ENCODE results near the gene ELMO1.
A peak's percentile ranks its signal among the peaks of the same experiment; 100 is the strongest.

Gene ELMO1

DNA sequence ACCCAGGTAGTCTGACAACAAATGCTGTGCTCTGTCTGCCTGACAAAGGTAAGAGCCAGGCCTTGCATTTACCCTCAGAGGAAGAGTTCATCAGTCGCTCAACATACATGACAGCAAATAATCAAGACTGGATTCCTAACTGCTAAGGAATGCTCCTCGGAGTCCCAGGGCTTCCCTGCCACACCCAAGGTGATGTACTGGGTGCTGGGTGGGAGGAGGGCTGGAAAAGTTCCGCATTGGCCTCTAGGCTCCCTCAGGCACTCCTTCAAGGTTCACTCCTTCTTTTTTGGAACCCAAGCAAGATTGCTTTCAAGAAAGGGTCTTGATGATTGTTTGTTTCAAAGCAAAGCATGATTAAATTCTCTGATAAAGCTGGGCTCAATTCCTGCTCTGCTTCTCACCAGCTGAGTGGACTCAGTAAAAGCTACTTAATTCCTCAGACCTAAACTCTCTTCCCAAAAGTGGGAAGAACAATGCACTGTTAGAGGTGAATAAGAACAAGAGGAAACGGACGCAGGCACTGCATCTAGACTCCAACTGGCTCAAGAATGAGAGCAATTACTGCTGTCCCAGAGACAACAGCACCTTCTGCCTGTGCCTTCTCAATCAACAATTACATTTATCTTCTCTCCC, 173.5 kb downstream of the ELMO1 start:
- DNase-seq: no peak
- ChIA-PET CTCF (interaction anchor here (1.1 to 1.4 kb wide), 2 partner anchors 9 to 14 kb away, joined by 3 to 7 read pairs; no protein-coding TSS in a partner anchor), POLR2A (no interaction called here)
- peaks cover 4 to 41% (median 24%) of the 10 kb centered on the region in 4 experiments for H3K36me3 ChIP-seq (ENCODE audit: control insufficient read depth in 4 of 4, insufficient read depth in 4 of 4, low read length in 3 of 4)
- H3K4me3 ChIP-seq (ENCODE audit: control insufficient read depth in 1 of 7, extremely low read depth in 1 of 7, insufficient read depth in 4 of 7, low read depth in 2 of 7, low read length in 6 of 7): no peak overlapping the region
- H3K27me3 ChIP-seq (replicated peaks in 2 of 5; ENCODE audit: control insufficient read depth in 4 of 5, insufficient read depth in 5 of 5, low read length in 4 of 5): no peaks in the 10 kb centered on the region
- peaks cover 0 to 20% (median 4%) of the 10 kb centered on the region in 4 experiments for H3K4me1 ChIP-seq (ENCODE audit: control extremely low read depth in 1 of 4, control insufficient read depth in 4 of 4, insufficient read depth in 4 of 4, low read length in 3 of 4)
- H3K9me3 ChIP-seq (ENCODE audit: control extremely low read depth in 1 of 5, control insufficient read depth in 4 of 5, insufficient read depth in 2 of 5, low read depth in 1 of 5, low read length in 4 of 5): no peaks in the 10 kb centered on the region
- WGBS (ENCODE audit: insufficient coverage): 100% methylated on average over 3 of the region's 5 CpGs
- H3K27ac ChIP-seq (ENCODE audit: insufficient read depth in 1 of 2, low read depth in 1 of 2, low read length in 2 of 2, poor library complexity in 1 of 2, severe bottlenecking in 2 of 2): no peak overlapping the region

DNA sequence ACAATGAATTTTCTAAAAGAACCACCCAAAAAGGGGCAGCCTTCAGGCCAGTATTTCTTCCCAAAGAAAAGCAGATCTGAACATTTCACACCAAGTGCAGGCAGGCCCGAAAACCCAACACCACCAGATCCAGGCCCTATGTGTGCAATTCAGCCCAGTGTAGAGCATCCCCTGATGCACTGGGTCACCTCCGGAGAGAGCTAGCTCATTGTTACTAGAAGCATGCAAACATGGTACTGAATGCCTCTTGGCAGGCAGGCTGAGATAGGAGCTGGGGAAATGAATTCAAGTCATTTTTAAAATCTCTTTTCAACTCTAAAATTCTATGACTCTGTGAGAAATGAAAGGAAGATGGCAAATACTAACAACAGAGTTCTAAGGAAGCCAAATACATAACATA, 174.8 kb downstream of the ELMO1 start:
- ChIA-PET CTCF (interaction anchor here (1.0 to 1.4 kb wide), 2 partner anchors 9 to 11 kb away, joined by 3 read pairs; no protein-coding TSS in a partner anchor), POLR2A (no interaction called here)
- peaks cover 7 to 48% (median 27%) of the 10 kb centered on the region in 4 experiments for H3K36me3 ChIP-seq (ENCODE audit: control insufficient read depth in 4 of 4, insufficient read depth in 4 of 4, low read length in 3 of 4)
- no peak overlapping the region for H3K27ac ChIP-seq (ENCODE audit: insufficient read depth in 1 of 2, low read depth in 1 of 2, low read length in 2 of 2, poor library complexity in 1 of 2, severe bottlenecking in 2 of 2)
- 100% methylated on average over 2 of the region's 2 CpGs for WGBS (ENCODE audit: insufficient coverage)
- no peak for DNase-seq
- H3K4me1 ChIP-seq (ENCODE audit: control extremely low read depth in 1 of 4, control insufficient read depth in 4 of 4, insufficient read depth in 4 of 4, low read length in 3 of 4): peaks cover 0 to 20% (median 4%) of the 10 kb centered on the region in 4 experiments
- no peaks in the 10 kb centered on the region for H3K9me3 ChIP-seq (ENCODE audit: control extremely low read depth in 1 of 5, control insufficient read depth in 4 of 5, insufficient read depth in 2 of 5, low read depth in 1 of 5, low read length in 4 of 5)
- H3K4me3 ChIP-seq (ENCODE audit: control insufficient read depth in 1 of 7, extremely low read depth in 1 of 7, insufficient read depth in 4 of 7, low read depth in 2 of 7, low read length in 6 of 7): no peak overlapping the region
- H3K27me3 ChIP-seq (replicated peaks in 2 of 5; ENCODE audit: control insufficient read depth in 4 of 5, insufficient read depth in 5 of 5, low read length in 4 of 5): no peaks in the 10 kb centered on the region

GRCh38 chr7:37269711-37270508, 178.8 kb downstream of the ELMO1 start:
- H3K4me3 ChIP-seq (ENCODE audit: control insufficient read depth in 1 of 7, extremely low read depth in 1 of 7, insufficient read depth in 4 of 7, low read depth in 2 of 7, low read length in 6 of 7): no peak overlapping the region
- no peak overlapping the region for H3K27ac ChIP-seq (ENCODE audit: insufficient read depth in 1 of 2, low read depth in 1 of 2, low read length in 2 of 2, poor library complexity in 1 of 2, severe bottlenecking in 2 of 2)
- H3K36me3 ChIP-seq (ENCODE audit: control insufficient read depth in 4 of 4, insufficient read depth in 4 of 4, low read length in 3 of 4): peaks cover 9 to 47% (median 27%) of the 10 kb centered on the region in 4 experiments
- CTCF ChIA-PET: interaction anchor here (0.9 to 5.0 kb wide), 7 partner anchors 8 to 84 kb away, joined by 3 to 26 read pairs (median 4); no protein-coding TSS in a partner anchor
- H3K27me3 ChIP-seq (replicated peaks in 2 of 5; ENCODE audit: control insufficient read depth in 4 of 5, insufficient read depth in 5 of 5, low read length in 4 of 5): no peaks in the 10 kb centered on the region
- H3K9me3 ChIP-seq (ENCODE audit: control extremely low read depth in 1 of 5, control insufficient read depth in 4 of 5, insufficient read depth in 2 of 5, low read depth in 1 of 5, low read length in 4 of 5): no peaks in the 10 kb centered on the region
- DNase-seq: no peak
- WGBS (ENCODE audit: insufficient coverage): 91% methylated on average over 5 of the region's 6 CpGs
- POLR2A ChIA-PET: no interaction called here
- H3K4me1 ChIP-seq (ENCODE audit: control extremely low read depth in 1 of 4, control insufficient read depth in 4 of 4, insufficient read depth in 4 of 4, low read length in 3 of 4): peaks cover 8 to 18% (median 15%) of the 10 kb centered on the region in 4 experiments

DNA sequence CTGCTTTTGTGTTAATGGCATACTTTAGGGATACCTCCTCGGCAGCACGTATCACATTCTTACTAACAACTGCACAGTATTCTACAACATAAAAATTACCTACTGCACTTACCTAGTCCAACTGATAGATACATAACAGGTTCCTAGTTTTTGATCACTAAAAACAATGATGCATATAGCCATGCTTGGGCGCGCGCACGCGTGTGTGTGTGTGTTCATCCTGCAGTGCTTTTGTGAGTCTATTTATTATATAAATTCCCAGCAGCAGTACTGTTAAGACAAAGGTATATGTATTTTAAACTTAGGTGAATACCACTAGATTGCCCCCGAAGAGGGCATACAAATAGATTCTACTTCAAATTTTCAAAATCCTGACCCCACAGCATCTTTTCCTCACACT, 181.4 kb downstream of the ELMO1 start:
- ChIA-PET CTCF (interaction anchor here (1.5 to 2.9 kb wide), 2 partner anchors 12 to 32 kb away, joined by 5 to 16 read pairs; no protein-coding TSS in a partner anchor), POLR2A (no interaction called here)
- no peaks in the 10 kb centered on the region for H3K9me3 ChIP-seq (ENCODE audit: control extremely low read depth in 1 of 5, control insufficient read depth in 4 of 5, insufficient read depth in 2 of 5, low read depth in 1 of 5, low read length in 4 of 5)
- no peaks in the 10 kb centered on the region for H3K27me3 ChIP-seq (replicated peaks in 2 of 5; ENCODE audit: control insufficient read depth in 4 of 5, insufficient read depth in 5 of 5, low read length in 4 of 5)
- H3K36me3 ChIP-seq (ENCODE audit: control insufficient read depth in 4 of 4, insufficient read depth in 4 of 4, low read length in 3 of 4): peaks cover 11 to 50% (median 31%) of the 10 kb centered on the region in 4 experiments
- H3K27ac ChIP-seq (ENCODE audit: insufficient read depth in 1 of 2, low read depth in 1 of 2, low read length in 2 of 2, poor library complexity in 1 of 2, severe bottlenecking in 2 of 2): no peak overlapping the region
- peak in 1 of 3 donors; percentile 25 for DNase-seq
- H3K4me1 ChIP-seq (ENCODE audit: control extremely low read depth in 1 of 4, control insufficient read depth in 4 of 4, insufficient read depth in 4 of 4, low read length in 3 of 4): peaks cover 13 to 26% (median 24%) of the 10 kb centered on the region in 4 experiments
- WGBS (ENCODE audit: insufficient coverage): 70% methylated on average over 2 of the region's 8 CpGs
- H3K4me3 ChIP-seq (ENCODE audit: control insufficient read depth in 1 of 7, extremely low read depth in 1 of 7, insufficient read depth in 4 of 7, low read depth in 2 of 7, low read length in 6 of 7): no peak overlapping the region

DNA sequence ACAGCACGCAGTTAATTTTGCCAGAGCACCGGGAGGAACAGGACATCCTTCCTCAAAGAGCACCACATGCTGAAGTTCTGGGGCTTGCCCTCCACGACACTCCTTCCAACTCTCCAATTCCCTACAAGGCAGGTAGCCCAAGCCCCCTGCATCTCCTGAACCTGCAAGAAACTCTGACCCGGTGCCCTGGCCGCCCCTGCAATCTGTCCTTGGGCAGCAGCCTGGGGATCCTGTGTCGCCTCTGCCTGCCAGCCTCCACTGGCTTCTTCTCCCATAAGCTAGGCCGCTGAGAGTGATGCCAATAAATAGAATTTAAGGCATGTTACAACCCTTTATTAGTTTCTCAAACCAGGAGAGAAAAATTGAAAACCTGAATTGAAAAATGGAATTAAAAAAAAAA, 182.8 kb downstream of the ELMO1 start:
- Histone ChIP-seq H3K27ac (ENCODE audit: insufficient read depth in 1 of 2, low read depth in 1 of 2, low read length in 2 of 2, poor library complexity in 1 of 2, severe bottlenecking in 2 of 2) (no peak overlapping the region), H3K4me1 (ENCODE audit: control extremely low read depth in 1 of 4, control insufficient read depth in 4 of 4, insufficient read depth in 4 of 4, low read length in 3 of 4) (peaks cover 14 to 31% (median 26%) of the 10 kb centered on the region in 4 experiments), H3K9me3 (ENCODE audit: control extremely low read depth in 1 of 5, control insufficient read depth in 4 of 5, insufficient read depth in 2 of 5, low read depth in 1 of 5, low read length in 4 of 5) (no peaks in the 10 kb centered on the region), H3K36me3 (ENCODE audit: control insufficient read depth in 4 of 4, insufficient read depth in 4 of 4, low read length in 3 of 4) (peaks cover 6 to 41% (median 26%) of the 10 kb centered on the region in 4 experiments), H3K27me3 (replicated peaks in 2 of 5; ENCODE audit: control insufficient read depth in 4 of 5, insufficient read depth in 5 of 5, low read length in 4 of 5) (no peaks in the 10 kb centered on the region), H3K4me3 (ENCODE audit: control insufficient read depth in 1 of 7, extremely low read depth in 1 of 7, insufficient read depth in 4 of 7, low read depth in 2 of 7, low read length in 6 of 7) (peak overlapping the region in 4 of 7 experiments; percentile 1 to 40 (median 10))
- WGBS (ENCODE audit: insufficient coverage): 46% methylated on average over 6 of the region's 7 CpGs
- DNase-seq: no peak
- CTCF ChIA-PET: no interaction called here
- POLR2A ChIA-PET: no interaction called here

DNA sequence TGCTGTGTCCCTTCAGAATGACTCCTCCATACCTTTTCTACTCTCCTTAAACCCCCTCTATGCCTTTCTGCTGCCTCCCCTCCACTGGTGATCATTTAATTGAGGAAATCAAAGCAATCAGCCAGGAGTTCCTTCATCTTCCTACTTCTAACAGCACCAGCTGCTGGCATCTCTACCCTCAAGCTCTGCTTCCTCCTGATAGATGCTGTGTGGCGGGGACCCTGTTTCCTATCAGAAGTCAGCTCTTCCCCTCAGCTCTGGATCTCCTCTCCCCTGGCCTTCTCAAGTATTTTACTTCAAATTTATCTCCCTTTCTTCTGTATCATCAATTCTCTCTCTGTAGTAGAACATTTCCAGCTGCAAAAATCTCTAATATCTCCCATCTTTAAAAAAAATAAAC, 183.7 kb downstream of the ELMO1 start:
- WGBS (ENCODE audit: insufficient coverage): 0% methylated on average over 1 of the region's 1 CpG
- DNase-seq: peak; percentile 87 to 97 (median 94)
- Histone ChIP-seq H3K4me3 (ENCODE audit: control insufficient read depth in 1 of 7, extremely low read depth in 1 of 7, insufficient read depth in 4 of 7, low read depth in 2 of 7, low read length in 6 of 7) (peak overlapping the region in 1 of 7 experiments; percentile 17), H3K27me3 (replicated peaks in 2 of 5; ENCODE audit: control insufficient read depth in 4 of 5, insufficient read depth in 5 of 5, low read length in 4 of 5) (no peaks in the 10 kb centered on the region), H3K9me3 (ENCODE audit: control extremely low read depth in 1 of 5, control insufficient read depth in 4 of 5, insufficient read depth in 2 of 5, low read depth in 1 of 5, low read length in 4 of 5) (no peaks in the 10 kb centered on the region), H3K36me3 (ENCODE audit: control insufficient read depth in 4 of 4, insufficient read depth in 4 of 4, low read length in 3 of 4) (peaks cover 5 to 34% (median 24%) of the 10 kb centered on the region in 4 experiments), H3K4me1 (ENCODE audit: control extremely low read depth in 1 of 4, control insufficient read depth in 4 of 4, insufficient read depth in 4 of 4, low read length in 3 of 4) (peaks cover 20 to 40% (median 33%) of the 10 kb centered on the region in 4 experiments), H3K27ac (ENCODE audit: insufficient read depth in 1 of 2, low read depth in 1 of 2, low read length in 2 of 2, poor library complexity in 1 of 2, severe bottlenecking in 2 of 2) (peak overlapping the region in 1 of 2 experiments; percentile 17)
- ChIA-PET POLR2A (no interaction called here), CTCF (interaction anchor here (0.6 to 1.4 kb wide), 8 partner anchors 12 to 127 kb away, joined by 3 to 9 read pairs (median 4); no protein-coding TSS in a partner anchor)
